Measurements from ENCODE around the gene CRB3. TPM values are rescaled to one million over a fixed set of nuclear protein-coding genes. Genes with fewer than 3 reads are reported as not detected.
A peak's percentile ranks its signal among the peaks of the same experiment; 100 is the strongest.

CRB3 gene
- total RNA-seq, 2 experiments from 2014 or later, result 1.6 to 2.4 TPM

GRCh38 chr19:6476896-6477431 lies 12.9 kb downstream of the CRB3 start:
- Mint-ChIP-seq H3K4me1 (ENCODE audit: low read depth) (peaks cover 25% of the 10 kb centered on the region), H3K9me3 (no peaks in the 10 kb centered on the region), H3K27ac (no peak overlapping the region), H3K4me3 (no peak overlapping the region), H3K27me3 (no peaks in the 10 kb centered on the region), H3K36me3 (peaks cover 14% of the 10 kb centered on the region)
- ChIA-PET POLR2A (interaction anchor here (1.4 kb wide), 1 partner anchor 52 kb away, joined by 3 read pairs; the partner anchor contains the start of gene KHSRP), CTCF (no interaction called here)
- intact Hi-C loops (cut with micrococcal nuclease), result no loop called here
- no peak for DNase-seq

DNA sequence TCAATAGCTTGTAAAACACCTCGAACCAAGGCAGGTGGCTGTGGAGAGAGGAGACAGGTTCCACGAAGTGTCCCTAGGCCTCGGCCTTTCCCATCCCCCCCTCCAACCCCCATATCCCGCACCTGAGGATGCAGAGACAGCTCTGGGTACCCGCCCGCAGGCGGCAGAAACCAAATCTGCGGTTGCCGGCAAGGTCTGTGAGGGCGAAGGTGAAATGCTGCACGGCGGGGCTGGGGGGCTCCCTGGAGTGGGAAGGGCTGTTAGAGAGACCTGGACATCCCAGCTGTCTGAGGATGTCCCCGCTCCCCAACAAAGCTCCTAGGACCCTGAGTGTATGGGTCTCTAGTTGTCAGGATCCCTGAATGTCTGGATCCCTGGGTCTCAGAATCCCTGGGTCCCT lies 14.7 kb downstream of the CRB3 start:
- Mint-ChIP-seq H3K9me3 (no peaks in the 10 kb centered on the region), H3K4me1 (ENCODE audit: low read depth) (peaks cover 34% of the 10 kb centered on the region), H3K36me3 (peaks cover 14% of the 10 kb centered on the region), H3K27ac (no peak overlapping the region), H3K4me3 (no peak overlapping the region), H3K27me3 (no peaks in the 10 kb centered on the region)
- intact Hi-C loops (cut with micrococcal nuclease), result no loop called here
- DNase-seq, result no peak
- CTCF ChIA-PET, result interaction anchor here (0.5 kb wide), 1 partner anchor 16 kb away, joined by 5 read pairs; no protein-coding TSS in a partner anchor
- POLR2A ChIA-PET, result no interaction called here

GRCh38 chr19:6479836-6480398 lies 15.8 kb downstream of the CRB3 start:
- POLR2A ChIA-PET, result no interaction called here
- CTCF ChIA-PET, result no interaction called here
- H3K27me3 Mint-ChIP-seq, result no peaks in the 10 kb centered on the region
- peaks cover 11% of the 10 kb centered on the region for H3K36me3 Mint-ChIP-seq
- H3K4me1 Mint-ChIP-seq (ENCODE audit: low read depth), result peaks cover 30% of the 10 kb centered on the region
- DNase-seq, result no peak
- peak overlapping the region; percentile 100 for H3K4me3 Mint-ChIP-seq
- H3K27ac Mint-ChIP-seq, result peak overlapping the region; percentile 49
- no peaks in the 10 kb centered on the region for H3K9me3 Mint-ChIP-seq
- intact Hi-C loops (cut with micrococcal nuclease), result loop anchor here (2.0 kb wide), 2 partner anchors 25 to 55 kb away; partner anchors contain the start of gene KHSRP

GRCh38 chr19:6480848-6481415 lies 16.9 kb downstream of the CRB3 start:
- POLR2A ChIA-PET, result interaction anchor here (0.5 to 1.4 kb wide), 9 partner anchors 9 to 383 kb away, joined by 3 to 6 read pairs (median 4); partner anchors contain the start of genes ALKBH7, GTF2F1, KHSRP and SLC25A23
- Mint-ChIP-seq H3K27ac (peak overlapping the region; percentile 98), H3K4me1 (ENCODE audit: low read depth) (peaks cover 30% of the 10 kb centered on the region), H3K9me3 (no peaks in the 10 kb centered on the region), H3K36me3 (peaks cover 10% of the 10 kb centered on the region), H3K27me3 (no peaks in the 10 kb centered on the region), H3K4me3 (peak overlapping the region; percentile 100)
- CTCF ChIA-PET, result interaction anchor here (0.6 to 1.8 kb wide), 12 partner anchors 8 to 383 kb away, joined by 3 to 8 read pairs (median 4); partner anchors contain the start of gene ALKBH7
- intact Hi-C loops (cut with micrococcal nuclease), result loop anchor here (1.0 to 2.0 kb wide), 3 partner anchors 21 to 56 kb away; partner anchors contain the start of gene KHSRP
- peak; percentile 60 for DNase-seq

DNA sequence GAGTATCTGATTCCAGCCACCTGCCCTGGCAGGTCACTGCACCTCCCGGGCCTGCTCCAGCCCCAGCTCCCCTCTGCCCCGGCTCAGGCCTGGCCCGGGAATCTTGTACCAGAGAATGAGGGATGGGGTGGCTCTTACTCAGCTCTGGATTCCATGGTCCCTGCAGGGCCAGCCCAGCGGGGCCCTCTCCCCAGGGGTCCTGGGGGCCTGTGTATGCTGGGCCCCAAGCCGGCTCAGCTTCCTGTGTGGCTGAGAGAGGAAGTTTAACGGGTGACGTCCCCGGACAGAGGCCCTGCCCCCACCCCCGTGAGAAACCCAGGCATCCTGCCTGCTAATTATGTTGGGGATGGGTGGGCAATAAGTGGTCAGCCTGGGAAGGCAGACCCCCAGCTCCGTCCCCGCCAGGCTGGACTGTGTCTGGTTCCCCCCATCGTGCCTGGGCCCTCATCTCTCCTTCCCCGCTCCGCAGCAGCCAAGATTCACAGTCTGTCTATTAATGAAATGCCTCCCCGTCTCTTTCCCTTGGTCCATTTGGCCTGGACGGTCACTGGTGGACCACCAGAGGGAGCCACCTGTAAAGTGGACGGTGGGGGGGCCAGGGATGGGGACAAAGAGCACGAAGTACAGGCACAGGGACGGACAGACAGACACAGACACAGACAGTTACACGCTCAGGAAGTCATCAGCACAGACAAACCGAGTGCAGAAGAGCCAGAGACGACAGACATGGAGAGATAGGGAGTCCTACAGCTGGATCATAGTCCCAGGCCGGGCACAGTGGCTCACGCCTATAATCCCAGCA lies 17.7 kb downstream of the CRB3 start, which contains the start of gene DENND1C:
TSS of gene DENND1C (minus strand) at position 247 of the 802 bp plus-strand sequence. CDS start at position 155, 92 bp downstream.
- Mint-ChIP-seq H3K9me3 (no peaks in the 10 kb centered on the region), H3K27me3 (no peaks in the 10 kb centered on the region), H3K4me3 (peak within 1 kb of the TSS; percentile 100), H3K4me1 (ENCODE audit: low read depth) (peaks cover 30% of the 10 kb centered on the region), H3K27ac (peak within 1 kb of the TSS; percentile 98), H3K36me3 (peaks cover 4% of the 10 kb centered on the region)
- peak; percentile 85 for DNase-seq
- ChIA-PET CTCF (interaction anchor here (0.6 to 1.8 kb wide), 13 partner anchors 9 to 382 kb away, joined by 3 to 8 read pairs (median 4); partner anchors contain the start of gene ALKBH7), POLR2A (interaction anchor here (0.5 to 1.4 kb wide), 9 partner anchors 8 to 382 kb away, joined by 3 to 6 read pairs (median 4); partner anchors contain the start of genes ALKBH7, GTF2F1, KHSRP and SLC25A23)
- intact Hi-C loops (cut with micrococcal nuclease), result loop anchor here (1.0 to 2.0 kb wide), 3 partner anchors 21 to 57 kb away; partner anchors contain the start of gene KHSRP

DNA sequence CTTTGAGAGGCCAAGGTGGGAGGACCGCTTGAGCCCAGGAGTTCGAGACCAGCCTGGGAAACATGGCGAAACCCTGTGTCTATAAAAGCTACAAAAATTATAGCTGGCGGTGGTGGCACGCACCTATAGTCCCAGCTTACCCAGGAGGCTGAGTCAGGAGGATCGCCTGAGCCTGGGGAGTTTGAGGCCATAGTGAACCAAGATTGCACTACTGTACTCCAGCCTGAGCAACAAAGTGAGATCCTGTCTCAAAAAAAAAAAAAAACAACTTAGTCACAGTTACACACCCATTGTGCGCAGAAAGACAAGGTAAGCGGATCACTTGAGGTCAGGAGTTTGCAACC lies 18.2 kb downstream of the CRB3 start:
- peak overlapping the region; percentile 100 for H3K4me3 Mint-ChIP-seq
- intact Hi-C loops (cut with micrococcal nuclease), result no loop called here
- POLR2A ChIA-PET, result no interaction called here
- peaks cover 30% of the 10 kb centered on the region for H3K4me1 Mint-ChIP-seq (ENCODE audit: low read depth)
- peaks cover 2% of the 10 kb centered on the region for H3K36me3 Mint-ChIP-seq
- CTCF ChIA-PET, result interaction anchor here (1.0 to 1.8 kb wide), 4 partner anchors 18 to 70 kb away, joined by 3 to 7 read pairs (median 4); no protein-coding TSS in a partner anchor
- H3K9me3 Mint-ChIP-seq, result no peaks in the 10 kb centered on the region
- H3K27me3 Mint-ChIP-seq, result no peaks in the 10 kb centered on the region
- peak; percentile 38 for DNase-seq
- peak overlapping the region; percentile 98 for H3K27ac Mint-ChIP-seq

- intact Hi-C loops (cut with micrococcal nuclease), result no loop called here
- ChIA-PET CTCF (no interaction called here), POLR2A (no interaction called here)
- DNase-seq, result no peak
- no peaks in the 10 kb centered on the region for H3K27me3 Mint-ChIP-seq
- no peaks in the 10 kb centered on the region for H3K9me3 Mint-ChIP-seq
- peaks cover 1% of the 10 kb centered on the region for H3K36me3 Mint-ChIP-seq
- no peak overlapping the region for H3K4me3 Mint-ChIP-seq
- H3K4me1 Mint-ChIP-seq (ENCODE audit: low read depth), result peaks cover 30% of the 10 kb centered on the region
- peak overlapping the region; percentile 3 for H3K27ac Mint-ChIP-seq
Observed at GRCh38 chr19:6483235-6483634, 19.2 kb downstream of the CRB3 start.

DNA sequence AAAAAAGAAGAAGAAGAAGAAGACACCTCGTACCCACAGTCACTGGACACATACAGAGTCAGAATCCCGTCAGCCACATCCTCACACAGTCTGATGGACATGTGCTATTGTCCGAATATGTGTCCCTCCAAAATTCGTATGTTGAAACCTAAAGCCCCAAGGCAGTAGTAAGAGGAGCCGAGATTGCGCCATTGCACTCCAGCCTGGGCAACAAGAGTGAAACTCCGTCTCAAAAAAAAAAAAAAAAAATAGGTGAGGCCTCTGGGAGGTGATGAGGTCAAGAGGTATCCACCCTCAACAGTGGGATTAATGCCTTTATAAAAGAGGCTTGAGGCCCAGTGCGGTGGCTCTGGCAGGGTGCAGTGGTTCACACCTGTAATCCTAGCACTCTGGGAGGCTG lies 20.2 kb downstream of the CRB3 start:
- Mint-ChIP-seq H3K27ac (no peak overlapping the region), H3K36me3 (peaks cover 1% of the 10 kb centered on the region), H3K9me3 (no peaks in the 10 kb centered on the region), H3K4me1 (ENCODE audit: low read depth) (peaks cover 32% of the 10 kb centered on the region), H3K4me3 (no peak overlapping the region), H3K27me3 (no peaks in the 10 kb centered on the region)
- ChIA-PET POLR2A (no interaction called here), CTCF (interaction anchor here (1.1 to 1.3 kb wide), 2 partner anchors 19 to 379 kb away, joined by 3 to 4 read pairs; no protein-coding TSS in a partner anchor)
- intact Hi-C loops (cut with micrococcal nuclease), result no loop called here
- DNase-seq, result no peak

DNA sequence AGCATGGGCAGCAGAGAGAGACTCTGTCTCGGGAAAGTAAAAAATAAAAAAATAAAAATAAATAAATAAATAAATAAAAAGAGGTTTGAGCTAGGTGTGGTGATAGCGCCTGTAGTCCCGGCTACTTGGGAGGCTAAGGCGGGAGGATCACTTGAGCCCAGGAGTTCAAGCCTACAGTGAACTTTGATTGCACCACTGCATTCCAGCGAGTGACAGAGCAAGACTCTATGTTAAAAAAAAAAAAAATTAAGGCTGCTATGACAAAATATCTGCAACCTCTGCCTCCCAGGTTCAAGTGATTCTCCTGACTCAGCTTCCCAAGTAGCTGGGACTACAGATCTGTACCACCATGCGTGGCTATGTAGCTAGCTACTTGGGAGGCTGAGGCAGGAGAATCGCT lies 20.8 kb downstream of the CRB3 start:
- H3K9me3 Mint-ChIP-seq, result no peaks in the 10 kb centered on the region
- intact Hi-C loops (cut with micrococcal nuclease), result no loop called here
- DNase-seq, result no peak
- CTCF ChIA-PET, result interaction anchor here (1.1 to 1.3 kb wide), 2 partner anchors 19 to 379 kb away, joined by 3 to 4 read pairs; no protein-coding TSS in a partner anchor
- POLR2A ChIA-PET, result no interaction called here
- no peaks in the 10 kb centered on the region for H3K27me3 Mint-ChIP-seq
- no peak overlapping the region for H3K4me3 Mint-ChIP-seq
- H3K4me1 Mint-ChIP-seq (ENCODE audit: low read depth), result peaks cover 32% of the 10 kb centered on the region
- H3K27ac Mint-ChIP-seq, result no peak overlapping the region
- peaks cover 1% of the 10 kb centered on the region for H3K36me3 Mint-ChIP-seq

GRCh38 chr19:6489278-6490061 lies 25.4 kb downstream of the CRB3 start:
- Mint-ChIP-seq H3K4me3 (peak overlapping the region; percentile 80), H3K27ac (peak overlapping the region; percentile 90), H3K4me1 (ENCODE audit: low read depth) (peaks cover 16% of the 10 kb centered on the region), H3K36me3 (no peaks in the 10 kb centered on the region), H3K9me3 (peaks cover 9% of the 10 kb centered on the region), H3K27me3 (no peaks in the 10 kb centered on the region)
- peak; percentile 49 for DNase-seq
- CTCF ChIA-PET, result no interaction called here
- POLR2A ChIA-PET, result interaction anchor here (1.0 kb wide), 1 partner anchor 8 kb away, joined by 3 read pairs; no protein-coding TSS in a partner anchor
- intact Hi-C loops (cut with micrococcal nuclease), result no loop called here

- Mint-ChIP-seq H3K27ac (peak overlapping the region; percentile 90), H3K9me3 (peaks cover 9% of the 10 kb centered on the region), H3K4me1 (ENCODE audit: low read depth) (peaks cover 16% of the 10 kb centered on the region), H3K27me3 (no peaks in the 10 kb centered on the region), H3K36me3 (no peaks in the 10 kb centered on the region), H3K4me3 (peak overlapping the region; percentile 80)
- no peak for DNase-seq
- CTCF ChIA-PET, result interaction anchor here (0.7 to 1.6 kb wide), 2 partner anchors 15 to 330 kb away, joined by 4 read pairs; no protein-coding TSS in a partner anchor
- POLR2A ChIA-PET, result interaction anchor here (0.8 to 1.0 kb wide), 2 partner anchors 9 to 66 kb away, joined by 3 read pairs; partner anchors contain the start of gene KHSRP
- intact Hi-C loops (cut with micrococcal nuclease), result no loop called here
Observed at GRCh38 chr19:6490134-6490533, 26.1 kb downstream of the CRB3 start.
